GM12875 (cell line): ENCODE data around the gene PPP6R2.

ENCODE experiments used
- H3K4me3 ChIP-seq: one replicate; pipeline ENCODE4 v1.5.1; 2011; ENCODE audit warnings: low read depth, low read length, control low read depth
- TF ChIP-seq, protein P1 (sequence below): IDR thresholded peaks from 2 replicates; pipeline ENCODE4 v1.5.1; 2011; ENCODE audit warnings: low read depth, mild to moderate bottlenecking, control low read depth, inconsistent platforms, low read length, moderate library complexity, borderline replicate concordance; ENCODE audit not compliant: insufficient read depth

The PPP6R2 gene

DNA sequence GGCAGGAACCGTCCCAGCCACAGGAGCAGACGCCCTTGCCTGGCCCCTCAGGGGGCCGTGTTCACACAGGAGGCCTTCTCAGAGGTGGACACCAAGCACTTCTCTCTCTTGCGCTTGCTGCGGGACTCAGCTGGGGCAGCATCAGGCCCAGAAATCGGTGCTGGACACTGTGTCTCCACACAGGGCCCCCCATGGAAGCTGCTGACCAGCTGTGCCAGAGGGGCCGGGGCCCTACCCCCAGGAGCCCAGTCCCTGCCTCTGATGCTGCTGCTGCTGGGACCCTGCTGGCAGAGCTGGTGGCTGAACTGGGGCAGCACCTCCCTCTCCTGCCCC is 39.6 kb upstream of the PPP6R2 start:
- TF ChIP-seq, protein P1, sequence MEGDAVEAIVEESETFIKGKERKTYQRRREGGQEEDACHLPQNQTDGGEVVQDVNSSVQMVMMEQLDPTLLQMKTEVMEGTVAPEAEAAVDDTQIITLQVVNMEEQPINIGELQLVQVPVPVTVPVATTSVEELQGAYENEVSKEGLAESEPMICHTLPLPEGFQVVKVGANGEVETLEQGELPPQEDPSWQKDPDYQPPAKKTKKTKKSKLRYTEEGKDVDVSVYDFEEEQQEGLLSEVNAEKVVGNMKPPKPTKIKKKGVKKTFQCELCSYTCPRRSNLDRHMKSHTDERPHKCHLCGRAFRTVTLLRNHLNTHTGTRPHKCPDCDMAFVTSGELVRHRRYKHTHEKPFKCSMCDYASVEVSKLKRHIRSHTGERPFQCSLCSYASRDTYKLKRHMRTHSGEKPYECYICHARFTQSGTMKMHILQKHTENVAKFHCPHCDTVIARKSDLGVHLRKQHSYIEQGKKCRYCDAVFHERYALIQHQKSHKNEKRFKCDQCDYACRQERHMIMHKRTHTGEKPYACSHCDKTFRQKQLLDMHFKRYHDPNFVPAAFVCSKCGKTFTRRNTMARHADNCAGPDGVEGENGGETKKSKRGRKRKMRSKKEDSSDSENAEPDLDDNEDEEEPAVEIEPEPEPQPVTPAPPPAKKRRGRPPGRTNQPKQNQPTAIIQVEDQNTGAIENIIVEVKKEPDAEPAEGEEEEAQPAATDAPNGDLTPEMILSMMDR: no peak
- H3K4me3 ChIP-seq: peak overlapping the region; percentile 6

DNA sequence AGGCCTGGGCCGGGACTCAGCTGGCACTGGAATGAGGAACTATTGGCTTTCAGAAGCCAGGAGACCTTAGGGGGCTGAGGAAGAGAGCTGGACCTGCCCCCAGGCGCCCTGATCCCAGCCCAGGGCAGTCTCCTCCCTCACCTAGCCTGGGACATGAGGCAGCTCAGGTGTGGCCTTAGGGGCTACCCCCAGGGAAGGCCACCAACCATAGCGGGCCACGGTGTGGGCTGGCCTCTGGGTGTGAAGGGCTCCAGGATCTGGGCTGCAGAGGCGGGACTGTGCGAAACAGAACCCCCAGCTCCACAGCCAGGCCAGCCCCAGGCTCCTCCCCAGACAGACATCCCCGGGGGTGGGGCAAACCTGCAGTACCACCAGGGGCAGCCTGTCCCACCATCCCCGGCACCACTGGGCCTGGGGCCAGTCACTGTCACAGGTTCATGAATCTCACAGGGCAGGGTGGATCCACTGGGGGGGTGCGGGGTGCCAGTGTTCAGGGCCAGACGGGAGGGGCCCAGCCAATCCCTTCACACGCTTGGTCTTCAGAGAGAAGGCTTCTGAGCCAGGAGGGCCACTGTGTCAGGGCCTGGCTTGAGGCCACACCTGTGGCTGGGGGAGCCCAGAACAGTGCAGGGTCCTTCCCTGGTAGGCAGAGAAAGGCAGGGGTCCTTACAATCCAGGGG is 39.1 kb upstream of the PPP6R2 start:
- H3K4me3 ChIP-seq: peak overlapping the region; percentile 6
- TF ChIP-seq, protein P1: 0 out of 2 replicates have a peak, but pooled peaks have one; percentile 24

DNA sequence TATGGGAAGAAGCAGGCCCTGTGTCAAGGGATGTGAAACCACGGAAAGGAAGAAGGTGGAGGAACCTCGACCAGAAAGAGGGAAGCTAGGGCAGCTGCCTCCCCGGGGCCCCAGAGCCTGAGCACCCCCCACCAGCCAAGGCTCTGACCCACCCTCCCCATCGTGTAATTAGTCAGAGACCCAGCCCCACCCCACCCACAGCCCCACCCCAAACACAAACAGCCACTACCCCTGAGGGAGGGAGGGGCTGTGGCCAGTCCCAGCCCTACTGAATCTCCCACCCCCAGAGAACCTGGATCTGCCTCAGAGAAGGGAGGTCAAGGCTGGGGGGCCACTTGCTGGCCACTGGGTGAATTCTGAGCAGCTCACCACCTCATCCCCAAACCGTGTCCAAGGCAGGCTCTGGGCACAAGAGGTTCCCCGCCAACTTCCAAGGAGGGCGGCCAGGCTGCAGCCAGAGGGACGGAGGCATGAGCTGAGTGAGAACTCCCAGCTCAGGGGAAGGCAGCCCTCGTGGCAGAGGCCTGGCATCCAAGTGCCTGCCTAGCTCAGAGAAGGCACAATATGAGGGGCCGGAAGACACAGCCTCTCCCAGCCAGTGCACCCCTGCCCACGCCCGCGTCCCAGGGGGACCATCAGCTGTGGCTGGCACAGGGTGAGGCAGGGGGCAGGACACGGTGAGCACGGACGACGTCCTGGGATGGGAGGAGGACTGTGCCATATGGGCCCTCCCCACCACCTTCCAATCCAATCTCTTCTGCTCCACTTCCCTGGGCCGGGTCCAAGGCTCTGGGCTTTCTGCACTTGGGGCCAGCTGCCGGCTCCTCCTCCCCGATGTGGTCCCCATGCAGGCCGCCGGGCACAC is 38.4 kb upstream of the PPP6R2 start:
- TF ChIP-seq, protein P1: no peak
- H3K4me3 ChIP-seq: peak overlapping the region; percentile 93

DNA sequence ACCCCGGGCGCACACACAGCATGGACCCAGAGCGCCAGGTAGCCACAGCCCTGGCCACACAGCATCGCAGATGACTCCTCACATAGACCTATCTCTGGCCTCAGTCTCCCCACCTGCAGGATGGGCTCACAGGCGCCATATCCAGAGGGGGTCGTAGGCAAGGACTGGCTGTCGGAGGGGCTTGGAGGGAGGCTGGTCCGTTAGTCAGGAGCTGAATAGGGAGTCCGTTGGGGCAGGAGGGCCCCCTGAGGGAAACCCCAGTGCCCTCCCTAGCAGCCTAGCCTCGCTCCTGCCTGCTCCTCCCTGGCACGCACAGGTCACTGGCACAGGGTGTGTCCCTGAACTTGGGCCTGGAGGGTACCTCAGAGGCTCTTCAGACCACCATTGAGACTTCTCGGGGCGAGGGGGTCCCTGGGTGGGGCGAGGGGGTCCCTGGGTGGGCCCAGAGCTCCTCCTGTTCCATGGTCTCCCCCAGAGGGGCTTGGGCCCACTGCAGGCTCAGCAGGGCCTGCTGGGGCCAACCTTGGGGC is 37.7 kb upstream of the PPP6R2 start:
- H3K4me3 ChIP-seq: peak overlapping the region; percentile 93

DNA sequence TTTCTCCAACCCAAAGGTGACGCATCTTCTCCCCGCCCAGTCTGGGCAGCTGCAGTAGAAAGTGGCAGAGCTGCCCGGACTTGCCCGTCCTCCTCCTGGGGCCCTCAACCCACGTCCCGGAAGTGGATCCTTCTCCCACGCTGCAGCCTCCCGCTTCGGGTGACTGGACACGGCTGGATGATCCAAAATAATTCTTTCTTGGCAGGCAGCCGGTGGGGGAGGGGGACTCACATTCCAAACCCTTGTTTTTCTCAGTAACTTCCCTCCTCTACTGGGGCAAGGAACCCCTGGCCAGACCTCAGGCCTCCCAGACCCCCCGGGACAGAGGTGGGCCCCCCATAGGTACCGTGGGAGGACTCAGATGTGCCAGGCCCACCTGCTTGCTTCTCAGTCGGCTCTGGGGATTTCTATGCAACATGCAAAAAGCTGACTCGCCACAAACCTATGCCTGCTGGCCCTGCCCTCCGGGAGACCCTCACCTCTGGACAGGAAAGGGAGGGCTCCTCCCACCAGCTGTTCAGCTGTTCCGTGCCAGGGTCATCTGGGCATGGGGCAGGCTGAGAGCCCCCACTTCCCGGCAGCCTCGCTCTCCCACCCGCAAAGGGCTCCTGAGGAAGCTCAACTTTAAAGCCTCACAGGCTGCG is 37.1 kb upstream of the PPP6R2 start:
- H3K4me3 ChIP-seq: peak overlapping the region; percentile 93
- TF ChIP-seq, protein P1: no peak

More for the DNA sequence above, 37.7 kb upstream of the PPP6R2 start:
- TF ChIP-seq, protein P1: no peak

DNA sequence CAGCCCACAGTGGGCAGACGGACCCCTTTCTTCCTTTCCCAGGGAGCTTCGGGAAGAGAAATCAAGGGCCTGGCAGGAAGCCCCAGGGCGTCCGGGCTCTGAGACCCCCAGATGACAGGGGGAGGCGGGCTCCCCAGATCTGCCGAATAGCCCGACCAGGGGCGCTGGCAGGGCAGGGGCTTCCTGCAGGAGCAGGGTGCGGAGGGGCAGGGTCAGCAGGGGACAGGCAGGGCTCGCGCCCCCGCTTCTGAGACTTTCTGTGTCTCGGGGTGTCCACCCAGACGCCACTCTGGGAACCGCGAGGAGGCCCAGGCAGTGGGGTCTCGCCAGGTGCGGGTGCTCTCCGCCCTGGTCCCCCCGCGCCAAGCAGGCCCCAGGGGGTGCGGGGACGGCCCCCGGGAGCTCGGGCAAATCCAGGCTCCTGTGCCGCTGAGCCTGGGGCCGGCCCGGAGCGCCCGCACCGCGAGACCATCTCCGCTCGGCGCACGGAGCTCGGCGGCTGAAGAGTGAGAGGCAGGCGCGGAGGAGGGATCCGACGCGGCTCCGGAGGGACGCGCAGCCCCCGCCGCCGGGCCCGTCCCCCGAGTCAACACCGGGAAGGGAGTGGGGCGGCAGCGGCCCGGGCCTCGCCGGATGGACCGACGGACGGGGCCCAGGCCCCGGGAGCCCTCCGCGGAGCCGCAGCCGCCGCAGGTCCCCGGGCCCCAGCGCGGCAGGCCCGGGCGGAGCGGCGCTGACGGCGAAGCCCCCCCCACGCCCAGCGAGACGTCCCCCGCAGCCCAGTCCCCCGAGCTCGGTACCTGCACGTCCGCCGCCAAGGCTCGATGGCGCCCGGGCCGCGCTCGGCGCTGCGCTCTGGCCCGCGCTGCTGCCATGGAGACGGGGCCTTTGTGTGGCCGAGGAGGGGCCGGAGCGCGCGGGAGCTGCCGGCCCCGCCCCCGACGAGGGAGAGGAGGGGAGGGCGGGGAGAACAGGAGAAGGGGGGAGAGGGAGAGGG is 36.1 kb upstream of the PPP6R2 start, which contains the start of gene PLXNB2:
TSS of gene PLXNB2 (minus strand) at position 894 of the 997 bp plus-strand sequence. CDS start 17,062 bp downstream, outside the sequence.
- peak within 1 kb of the TSS; percentile 93 for H3K4me3 ChIP-seq
- TF ChIP-seq, protein P1: no peak
